SK-N-MC (cell line): ENCODE data around the gene SERHL2.

Experiments
- EZH2 ChIP-seq: fragments of 200-600 bp; sonication (generic); IDR thresholded peaks from one replicate; pipeline ENCODE4 v1.6.1; 2017; ENCODE audit warnings: antibody characterized with exemption
- FOXP2 ChIP-seq: optimal IDR thresholded peaks from 2 replicates; pipeline ENCODE3; 2011; ENCODE audit warnings: mild to moderate bottlenecking, moderate library complexity; ENCODE audit not compliant: insufficient read depth; ENCODE audit errors: extremely low read length, control extremely low read depth
- POLR2AphosphoS5 ChIP-seq: IDR thresholded peaks from 2 replicates; pipeline ENCODE4 v1.6.1; 2012; ENCODE audit warnings: mild to moderate bottlenecking, low read depth, low read length, borderline replicate concordance

- no peak for TF ChIP-seq EZH2
- no peak for TF ChIP-seq POLR2AphosphoS5
- no peak for TF ChIP-seq FOXP2
Measured at GRCh38 chr22:42604403-42604802, 50.6 kb downstream of the SERHL2 start.
